Left cardiac atrium (tissue), 4 donors: ENCODE measurements around the gene VASN. TPM values are rescaled to one million over a fixed set of nuclear protein-coding genes. Genes with fewer than 3 reads are reported as not detected.
A peak's percentile ranks its signal among the peaks of the same experiment; 100 is the strongest.
"Not testable (repeated sequence)": the region's sequence is repeated elsewhere in the genome, so short reads cannot be mapped to it uniquely, and the experiment has no call there.

ENCODE experiments used
- ATAC-seq, 2 donors: fragments of 200-7000 bp; cut with Tn5 transposase; one replicate each; pipeline ENCODE4 v1.9.1; 2020; ENCODE audit warnings: mild to moderate bottlenecking in 2 of 2, moderate library complexity in 2 of 2
- DNase-seq: peaks from one replicate; pipeline ENCODE4 v3.0.0-alpha.2; 2020
- intact Hi-C, 2 donors: fragments of 100-400 bp; cut with DNase I; formaldehyde crosslinking; loops; one replicate each; pipeline versions ENCODE4 v1.14.1 to v1.15.1; 2022 to 2023
- total RNA-seq, 2 donors: library from RNA; stranded (reverse); fragmentation: NEBNext Ultra II Directional; extraction: Animal tissue kit (Norgen Biotek cat#: 25700); gene quantifications; one replicate each; pipeline ENCODE4 v1.2.1, GENCODE V29; 2021
- donor health status: DM: no; HTN: yes; CAD: no.
- donor health status: DM: no; HTN: yes; CAD: no; lungs with severe emphysema.
- donor health status: DM: yes; HTN: yes; CAD: no.
- donor health status: Dilated cardiomyopathy.

VASN gene
- total RNA-seq, 2 donors from 2014 or later = 10.6 to 20.0 TPM

- DNase-seq (no peak), ATAC-seq (no peak)
- intact Hi-C loops = loop anchor here in 1 of 2 donors (10.0 kb wide), 1 partner anchor 140 kb away; no protein-coding TSS in a partner anchor
Observed at GRCh38 chr16:4334724-4335495, 36.7 kb upstream of the VASN start.

- ATAC-seq = no peak
- intact Hi-C loops = loop anchor here in 1 of 2 donors (10.0 kb wide), 1 partner anchor 142 kb away; no protein-coding TSS in a partner anchor
Observed at GRCh38 chr16:4336701-4337539, 34.7 kb upstream of the VASN start.

GRCh38 chr16:4337540-4338088 lies 34.0 kb upstream of the VASN start:
- no peak for DNase-seq
- no peak for ATAC-seq
- intact Hi-C loops = loop anchor here in 1 of 2 donors (10.0 kb wide), 1 partner anchor 143 kb away; no protein-coding TSS in a partner anchor

More at GRCh38 chr16:4336701-4337539, 34.7 kb upstream of the VASN start:
- DNase-seq = no peak

DNA sequence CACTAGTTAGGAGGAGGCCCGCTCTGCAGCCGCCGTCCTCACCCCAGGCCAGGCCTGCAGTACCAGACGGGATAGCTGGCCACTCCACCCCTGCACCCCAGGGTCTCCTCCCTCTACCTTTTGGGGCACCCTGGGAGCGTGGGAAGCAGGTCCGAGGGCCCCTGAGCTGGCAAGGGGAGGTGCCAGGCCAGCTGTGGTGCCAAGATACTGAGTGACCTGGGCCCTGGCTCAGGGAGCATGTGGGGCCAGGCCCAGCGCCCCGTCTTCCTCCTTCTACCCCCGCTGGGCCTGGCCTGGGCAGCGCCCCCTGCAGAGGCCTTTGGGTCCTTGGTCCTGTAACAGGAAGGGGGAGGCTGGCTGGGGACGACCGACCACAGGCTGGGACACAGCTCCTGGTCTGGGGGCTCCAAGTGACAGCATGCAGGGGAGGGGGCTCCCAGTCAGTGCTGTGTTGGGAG lies 33.5 kb upstream of the VASN start:
- ATAC-seq = no peak
- no peak for DNase-seq
- intact Hi-C loops = loop anchor here in 1 of 2 donors (10.0 kb wide), 1 partner anchor 143 kb away; no protein-coding TSS in a partner anchor

DNA sequence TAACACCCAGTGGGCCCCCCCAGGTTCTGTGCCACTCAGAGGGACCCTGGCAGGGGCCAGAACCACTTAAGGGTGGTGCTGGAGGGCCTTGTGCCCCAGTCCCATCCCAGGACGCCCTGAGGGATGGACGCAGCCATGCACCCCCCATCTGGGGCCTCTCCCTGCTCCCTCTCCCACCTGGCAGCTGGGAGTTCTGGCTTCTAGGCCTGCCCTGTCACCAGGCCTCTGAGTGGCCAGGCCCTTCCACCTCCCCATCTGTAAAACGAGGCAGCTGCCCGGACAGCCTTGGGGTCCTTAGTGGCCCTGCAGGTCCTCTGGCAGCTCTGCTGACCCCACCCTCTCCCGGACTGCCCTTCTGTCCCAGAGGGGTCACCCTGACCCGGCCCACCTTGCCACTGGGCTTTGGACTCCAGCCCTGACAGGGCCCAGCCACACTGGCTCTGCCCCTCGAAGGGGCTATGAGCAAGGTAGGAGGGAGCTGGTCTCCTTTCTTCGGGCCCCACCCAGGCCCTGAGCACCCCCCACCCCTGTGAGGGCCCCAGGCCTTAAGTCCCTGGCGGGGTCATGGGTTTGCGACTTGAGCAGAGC lies 32.8 kb upstream of the VASN start:
- intact Hi-C loops = loop anchor here in 1 of 2 donors (10.0 kb wide), 1 partner anchor 144 kb away; no protein-coding TSS in a partner anchor
- DNase-seq (no peak), ATAC-seq (peak; percentile 2 to 13)

DNA sequence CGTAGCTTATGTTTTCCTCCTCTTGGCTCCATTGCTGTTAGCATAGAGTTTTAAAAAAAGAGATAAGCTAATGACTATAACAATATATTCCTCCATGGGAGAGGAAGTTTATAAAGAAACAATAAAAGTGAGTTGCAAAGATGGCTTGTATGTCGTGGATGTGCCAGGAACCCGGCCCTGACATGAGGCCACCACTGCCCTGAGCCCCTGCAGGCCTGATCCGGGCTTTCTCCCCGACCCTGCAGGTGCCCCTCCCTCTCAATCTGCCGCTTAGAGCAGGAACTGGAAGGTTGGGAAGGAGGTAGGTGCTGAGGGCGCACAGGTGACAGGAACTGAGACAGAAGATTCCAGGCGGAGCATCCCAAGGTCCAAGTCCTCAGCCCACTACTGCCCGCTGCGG lies 32.2 kb upstream of the VASN start:
- ATAC-seq (no peak), DNase-seq (no peak)
- intact Hi-C loops = loop anchor here in 1 of 2 donors (10.0 kb wide), 1 partner anchor 145 kb away; no protein-coding TSS in a partner anchor

- intact Hi-C loops = loop anchor here in 1 of 2 donors (10.0 kb wide), 1 partner anchor 145 kb away; no protein-coding TSS in a partner anchor
- ATAC-seq (peak; percentile 27 to 55), DNase-seq (peak; percentile 67)
Observed at GRCh38 chr16:4339909-4340308, 31.7 kb upstream of the VASN start.

DNA sequence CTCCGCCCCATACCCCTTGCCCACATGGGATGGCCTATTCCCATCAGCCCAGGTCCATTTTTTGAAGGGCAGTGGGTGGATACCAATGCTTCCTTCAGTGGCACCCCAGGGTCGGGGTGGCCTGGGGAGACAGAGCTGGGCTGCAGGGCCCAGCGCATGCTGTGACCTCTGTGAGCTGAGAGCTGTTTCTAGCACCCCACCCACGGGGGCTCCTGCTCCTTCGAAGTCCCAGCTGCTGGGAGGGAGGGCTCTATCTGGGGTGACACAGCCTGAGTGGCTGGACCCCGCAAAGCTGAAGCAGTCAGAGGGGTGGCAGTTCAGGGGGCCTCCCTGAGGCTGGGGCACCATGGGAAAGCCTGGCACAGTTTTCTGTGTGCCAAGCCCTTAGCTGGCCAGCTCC lies 31.2 kb upstream of the VASN start:
- ATAC-seq (no peak), DNase-seq (no peak)
- intact Hi-C loops = no loop called here

DNA sequence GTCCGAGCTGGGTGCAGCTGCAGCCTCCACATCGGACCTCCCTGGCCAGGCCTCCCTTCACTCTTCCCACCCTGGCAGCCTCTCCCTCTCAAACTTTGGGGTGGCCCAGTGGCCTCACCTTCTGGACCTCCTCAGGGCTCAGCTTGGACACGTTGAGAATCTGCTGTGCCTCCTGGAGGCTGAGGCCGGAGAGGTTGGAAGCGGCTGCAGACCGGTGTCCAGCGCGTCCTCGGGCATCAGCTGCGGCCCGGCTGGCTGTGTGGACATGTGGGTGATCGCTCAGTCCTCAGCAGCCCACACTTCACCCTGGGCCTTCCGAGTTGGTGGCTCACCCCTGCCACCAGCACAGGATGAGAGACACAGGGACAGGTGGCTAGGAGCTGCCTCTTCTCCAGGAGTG lies 30.4 kb upstream of the VASN start:
- ATAC-seq = no peak
- intact Hi-C loops = no loop called here

DNA sequence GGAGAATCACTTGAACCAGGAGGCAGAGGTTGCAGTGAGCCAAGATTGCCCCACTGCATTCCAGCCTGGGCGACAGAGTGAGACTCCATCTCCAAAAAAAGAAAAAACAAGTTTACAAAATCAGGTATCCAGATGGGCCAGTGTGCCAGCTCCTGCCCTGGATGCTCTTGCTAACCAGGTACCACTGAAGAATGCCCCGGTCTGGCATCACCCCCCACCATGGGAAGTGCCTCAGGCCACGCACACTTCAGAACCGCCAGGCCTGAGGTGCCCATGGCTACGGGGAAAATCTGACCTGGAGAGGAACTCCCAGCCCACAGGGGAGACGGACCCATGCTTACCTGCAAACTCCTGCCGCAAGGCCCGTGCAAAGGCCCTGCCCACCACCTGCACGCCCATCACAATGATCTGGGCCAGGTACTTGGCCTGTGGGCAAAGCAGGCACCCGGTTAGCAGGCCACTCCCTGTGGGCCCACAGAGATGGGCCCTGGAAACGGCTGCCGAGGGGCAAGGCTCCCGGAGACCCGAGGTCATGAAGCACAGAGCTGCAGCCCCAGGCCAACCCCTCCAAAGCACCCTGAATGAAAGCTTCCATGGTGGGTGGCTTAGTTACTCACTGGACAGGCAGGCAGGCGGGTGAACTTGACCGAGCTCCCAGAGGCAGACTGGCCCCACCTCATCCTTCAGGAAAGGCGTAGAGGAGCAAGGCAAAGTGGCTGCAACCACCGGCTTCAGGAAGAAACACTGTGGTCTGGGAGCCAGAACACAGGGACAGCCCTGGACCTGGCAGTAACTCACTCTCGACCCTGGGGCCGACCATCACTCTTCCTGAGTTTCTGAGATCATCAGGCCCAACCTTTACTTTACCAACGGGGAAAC lies 28.5 kb upstream of the VASN start:
- ATAC-seq = no peak
- no peak for DNase-seq

More for the DNA sequence above, 30.4 kb upstream of the VASN start:
- no peak for DNase-seq

GRCh38 chr16:4344300-4344982 lies 27.2 kb upstream of the VASN start:
- intact Hi-C loops, DNase-seq, ATAC-seq: not testable (repeated sequence)

More for the DNA sequence above, 28.5 kb upstream of the VASN start:
- intact Hi-C loops = no loop called here

GRCh38 chr16:4344983-4345835 lies 26.4 kb upstream of the VASN start:
- ATAC-seq = no peak
- intact Hi-C loops = no loop called here
- no peak for DNase-seq

- DNase-seq (no peak), ATAC-seq (no peak)
- intact Hi-C loops = no loop called here
Observed at GRCh38 chr16:4345836-4346781, 25.5 kb upstream of the VASN start.

GRCh38 chr16:4347010-4347409 lies 24.6 kb upstream of the VASN start:
- ATAC-seq = peak in 1 of 2 donors; percentile 5
- intact Hi-C loops = no loop called here
- no peak for DNase-seq

DNA sequence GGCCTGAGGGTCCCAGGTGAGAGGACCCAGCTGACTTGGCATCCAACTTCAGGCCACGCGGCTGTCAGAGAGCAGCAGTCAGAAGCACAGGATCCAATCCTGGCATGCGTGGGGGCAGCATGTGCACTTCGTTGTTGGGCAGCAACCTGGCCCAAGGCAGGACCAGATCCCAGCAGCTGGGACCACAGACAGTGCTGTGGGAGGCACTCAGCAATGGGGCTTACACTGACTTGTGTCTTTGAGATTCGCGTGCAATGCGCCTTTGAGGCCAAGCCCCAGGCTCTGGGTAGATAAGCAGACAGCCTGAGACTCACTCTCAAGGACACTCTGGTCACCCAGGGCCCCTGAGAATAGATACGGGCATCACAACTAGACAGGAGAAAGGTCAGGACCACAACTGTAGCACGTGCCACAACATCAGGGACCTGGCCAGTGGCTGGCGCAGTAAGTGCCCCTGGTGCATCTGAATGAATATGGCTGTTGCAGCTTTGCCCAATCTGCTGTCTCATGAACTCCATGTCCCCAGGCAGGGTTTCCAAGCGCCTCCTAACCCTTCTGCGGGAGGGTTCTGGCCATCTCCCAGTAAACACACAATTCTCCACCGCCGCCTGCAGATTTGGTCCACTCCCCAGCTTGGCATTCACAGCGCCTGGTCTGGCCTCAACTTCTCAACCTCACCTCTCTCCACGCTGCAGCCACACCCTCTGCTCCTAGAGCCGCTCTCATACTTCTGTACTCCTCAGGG lies 23.7 kb upstream of the VASN start:
- peak in 1 of 2 donors; percentile 14 for ATAC-seq
- no peak for DNase-seq
- intact Hi-C loops = no loop called here
